ENCODE data around the gene ANO9.
"Not testable (repeated sequence)": the region's sequence is repeated elsewhere in the genome, so short reads cannot be mapped to it uniquely, and the experiment has no call there.

Gene ANO9

GRCh38 chr11:413120-414081 lies 28.4 kb downstream of the ANO9 start:
- H3K27me3 ChIP-seq (ENCODE audit: control insufficient read depth, insufficient read depth, low read length) = peaks cover 11% of the 10 kb centered on the region; the same call in 1 of the 2 replicates
- no peaks in the 10 kb centered on the region for H3K36me3 ChIP-seq (ENCODE audit: control insufficient read depth, insufficient read depth, low read length)
- H3K4me1 ChIP-seq (ENCODE audit: control insufficient read depth, insufficient read depth, low read length) = peaks cover 11% of the 10 kb centered on the region
- H3K9me3 ChIP-seq (ENCODE audit: control insufficient read depth, insufficient read depth, low read length) = no peaks in the 10 kb centered on the region
- no peak overlapping the region for H3K4me3 ChIP-seq (ENCODE audit: low read depth, low read length)
- no peak overlapping the region for H3K9ac ChIP-seq (ENCODE audit: low read depth, low read length)
- H3K27ac ChIP-seq (ENCODE audit: low read depth, low read length) = no peak overlapping the region

DNA sequence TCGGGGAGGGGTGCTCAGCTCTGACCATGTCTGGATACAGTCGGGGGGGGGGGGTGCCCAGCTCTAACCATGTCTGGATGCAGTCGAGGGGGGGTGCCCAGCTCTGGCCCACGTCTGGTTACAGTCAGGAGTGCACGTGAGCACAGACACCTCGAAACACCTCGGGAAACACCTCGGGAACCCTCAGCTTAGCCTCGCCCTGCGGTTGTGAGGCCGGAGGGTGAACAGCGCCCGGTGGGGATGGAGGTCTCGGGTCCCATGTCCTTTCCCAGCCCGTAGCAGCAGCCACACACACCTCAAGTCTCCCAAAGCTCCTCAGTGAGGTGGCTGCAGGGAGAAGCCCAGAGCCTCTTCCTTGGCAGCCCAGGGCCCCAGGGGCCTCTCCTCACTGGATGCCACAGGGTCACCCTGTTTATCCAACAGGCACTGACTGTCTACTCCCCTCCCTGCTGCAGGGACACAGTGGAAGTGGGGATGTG lies 29.1 kb downstream of the ANO9 start:
- Histone ChIP-seq H3K4me1 (ENCODE audit: control insufficient read depth, insufficient read depth, low read length) (peaks cover 11% of the 10 kb centered on the region), H3K9ac (ENCODE audit: low read depth, low read length) (no peak overlapping the region), H3K36me3 (ENCODE audit: control insufficient read depth, insufficient read depth, low read length) (no peaks in the 10 kb centered on the region), H3K27ac (ENCODE audit: low read depth, low read length) (no peak overlapping the region), H3K27me3 (ENCODE audit: control insufficient read depth, insufficient read depth, low read length) (peaks cover 9% of the 10 kb centered on the region; the same call in 1 of the 2 replicates), H3K4me3 (ENCODE audit: low read depth, low read length) (no peak overlapping the region), H3K9me3 (ENCODE audit: control insufficient read depth, insufficient read depth, low read length) (no peaks in the 10 kb centered on the region)

DNA sequence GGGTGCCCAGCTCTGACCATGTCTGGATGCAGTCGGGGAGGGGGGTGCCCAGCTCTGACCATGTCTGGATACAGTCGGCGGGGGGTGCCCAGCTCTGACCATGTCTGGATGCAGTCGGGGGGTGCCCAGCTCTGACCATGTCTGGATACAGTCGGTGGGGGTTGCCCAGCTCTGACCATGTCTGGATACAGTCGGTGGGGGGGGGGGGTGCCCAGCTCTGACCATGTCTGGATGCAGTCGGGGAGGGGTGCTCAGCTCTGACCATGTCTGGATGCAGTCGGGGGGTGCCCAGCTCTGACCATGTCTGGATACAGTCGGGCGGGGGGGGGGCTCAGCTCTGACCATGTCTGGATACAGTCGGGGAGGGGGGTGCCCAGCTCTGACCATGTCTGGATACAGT lies 30.3 kb downstream of the ANO9 start:
- not testable (repeated sequence) for H3K27me3 ChIP-seq (ENCODE audit: control insufficient read depth, insufficient read depth, low read length); H3K4me3 ChIP-seq (ENCODE audit: low read depth, low read length); H3K36me3 ChIP-seq (ENCODE audit: control insufficient read depth, insufficient read depth, low read length); H3K27ac ChIP-seq (ENCODE audit: low read depth, low read length); H3K9me3 ChIP-seq (ENCODE audit: control insufficient read depth, insufficient read depth, low read length); H3K9ac ChIP-seq (ENCODE audit: low read depth, low read length)
- H3K4me1 ChIP-seq (ENCODE audit: control insufficient read depth, insufficient read depth, low read length) = peaks cover 11% of the 10 kb centered on the region

DNA sequence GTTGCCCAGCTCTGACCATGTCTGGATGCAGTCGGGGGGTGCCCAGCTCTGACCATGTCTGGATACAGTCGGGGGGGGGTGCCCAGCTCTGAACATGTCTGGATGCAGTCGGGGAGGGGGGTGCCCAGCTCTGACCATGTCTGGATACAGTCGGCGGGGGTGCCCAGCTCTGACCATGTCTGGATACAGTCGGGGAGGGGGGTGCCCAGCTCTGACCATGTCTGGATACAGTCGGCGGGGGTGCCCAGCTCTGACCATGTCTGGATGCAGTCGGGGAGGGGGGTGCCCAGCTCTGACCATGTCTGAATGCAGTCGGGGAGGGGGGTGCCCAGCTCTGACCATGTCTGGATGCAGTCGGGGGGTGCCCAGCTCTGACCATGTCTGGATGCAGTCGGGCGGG lies 31.1 kb downstream of the ANO9 start:
- H3K4me1 ChIP-seq (ENCODE audit: control insufficient read depth, insufficient read depth, low read length); H3K27me3 ChIP-seq (ENCODE audit: control insufficient read depth, insufficient read depth, low read length); H3K27ac ChIP-seq (ENCODE audit: low read depth, low read length); H3K9me3 ChIP-seq (ENCODE audit: control insufficient read depth, insufficient read depth, low read length); H3K4me3 ChIP-seq (ENCODE audit: low read depth, low read length); H3K9ac ChIP-seq (ENCODE audit: low read depth, low read length); H3K36me3 ChIP-seq (ENCODE audit: control insufficient read depth, insufficient read depth, low read length): not testable (repeated sequence)

DNA sequence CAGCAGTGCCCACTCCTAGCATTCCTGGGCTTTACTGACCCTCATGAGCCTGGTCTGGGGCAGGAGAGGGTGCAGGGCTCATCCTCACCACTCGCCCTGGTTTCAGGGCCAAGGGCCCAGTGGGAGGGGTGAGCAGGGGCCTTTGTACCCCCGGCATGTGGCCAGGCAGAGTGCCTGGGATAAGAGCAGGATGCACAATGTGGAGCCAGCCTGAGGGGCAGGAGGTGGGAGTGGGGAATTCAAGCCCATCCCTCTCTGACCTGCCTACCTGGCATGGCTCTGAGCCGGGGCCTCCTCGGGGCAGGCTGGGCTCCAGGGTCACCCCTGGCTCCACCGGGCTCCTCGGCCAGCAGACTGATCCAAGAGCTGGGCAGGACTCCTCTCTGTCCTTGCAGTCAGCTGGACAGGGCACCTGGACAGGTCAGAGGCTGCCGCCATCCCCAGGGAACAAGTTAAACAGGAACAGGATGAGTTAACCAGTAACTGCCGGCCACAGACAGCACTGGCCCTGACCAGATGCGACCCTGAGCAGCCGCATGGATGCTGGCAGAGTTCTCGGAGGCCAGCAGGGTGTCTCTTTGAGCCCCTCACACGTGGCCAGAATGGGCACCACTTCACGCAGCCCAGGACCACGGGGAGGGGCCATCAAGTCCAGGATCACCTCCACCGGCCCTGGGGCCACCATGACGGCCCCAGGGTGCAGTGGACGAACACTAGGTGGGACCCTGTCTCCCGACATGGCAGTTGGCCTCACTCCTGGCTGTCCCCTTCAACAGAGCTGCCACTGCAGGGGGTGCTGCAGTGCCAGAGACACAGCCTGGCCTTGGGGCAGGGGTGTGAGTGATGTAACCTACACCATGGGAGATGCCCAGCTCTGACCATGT lies 32.0 kb downstream of the ANO9 start:
- Histone ChIP-seq H3K4me3 (ENCODE audit: low read depth, low read length) (no peak overlapping the region), H3K27me3 (ENCODE audit: control insufficient read depth, insufficient read depth, low read length) (no peaks in the 10 kb centered on the region), H3K9me3 (ENCODE audit: control insufficient read depth, insufficient read depth, low read length) (no peaks in the 10 kb centered on the region), H3K9ac (ENCODE audit: low read depth, low read length) (no peak overlapping the region), H3K36me3 (ENCODE audit: control insufficient read depth, insufficient read depth, low read length) (no peaks in the 10 kb centered on the region), H3K27ac (ENCODE audit: low read depth, low read length) (no peak overlapping the region), H3K4me1 (ENCODE audit: control insufficient read depth, insufficient read depth, low read length) (no peaks in the 10 kb centered on the region)

- no peaks in the 10 kb centered on the region for H3K27me3 ChIP-seq (ENCODE audit: control insufficient read depth, insufficient read depth, low read length)
- H3K27ac ChIP-seq (ENCODE audit: low read depth, low read length) = no peak overlapping the region
- no peaks in the 10 kb centered on the region for H3K4me1 ChIP-seq (ENCODE audit: control insufficient read depth, insufficient read depth, low read length)
- no peaks in the 10 kb centered on the region for H3K9me3 ChIP-seq (ENCODE audit: control insufficient read depth, insufficient read depth, low read length)
- H3K9ac ChIP-seq (ENCODE audit: low read depth, low read length) = no peak overlapping the region
- H3K4me3 ChIP-seq (ENCODE audit: low read depth, low read length) = no peak overlapping the region
- peaks cover 3% of the 10 kb centered on the region; the same call in 1 of the 2 replicates for H3K36me3 ChIP-seq (ENCODE audit: control insufficient read depth, insufficient read depth, low read length)
Observed at GRCh38 chr11:409008-409599, 32.7 kb downstream of the ANO9 start.

DNA sequence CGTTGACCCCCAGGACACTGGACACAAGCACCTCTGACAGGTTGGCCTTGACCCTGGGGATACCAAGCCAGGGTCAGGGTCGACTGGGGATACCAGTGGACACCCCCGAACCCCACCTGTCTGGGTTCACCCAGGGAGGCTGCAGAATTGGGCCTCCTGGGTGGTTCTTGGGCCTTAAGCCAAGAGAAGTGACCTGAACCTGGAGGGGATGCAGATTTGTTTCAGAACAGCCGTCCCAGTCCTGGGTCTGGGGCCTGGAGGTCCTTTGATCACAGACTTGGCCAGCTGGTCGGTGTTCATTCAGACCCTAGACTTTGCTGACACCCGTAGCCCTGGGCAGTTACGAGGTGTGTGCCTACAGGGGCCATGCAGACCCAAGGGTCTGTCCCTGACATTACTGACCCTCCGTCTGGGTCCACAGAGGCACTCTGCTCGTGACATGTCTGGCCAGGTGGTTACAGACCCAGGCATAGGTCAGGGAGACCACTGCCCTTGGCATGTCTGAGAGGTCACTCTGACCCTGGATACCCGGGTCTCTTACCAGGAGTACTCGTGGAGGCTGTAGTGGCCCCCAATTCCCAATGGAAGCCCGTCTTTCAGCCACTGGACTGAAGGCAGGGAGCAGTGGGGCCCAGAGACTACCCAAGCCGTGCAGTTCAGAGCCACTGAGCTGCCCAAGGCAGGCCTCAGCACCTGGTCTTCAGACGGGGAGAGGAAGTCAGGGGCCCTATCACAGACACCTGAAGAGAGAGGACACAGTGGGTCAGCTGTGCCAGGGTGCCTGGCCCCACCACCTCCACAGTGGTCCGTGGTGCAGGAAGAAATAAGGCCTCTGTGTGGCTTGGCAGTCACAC lies 33.4 kb downstream of the ANO9 start:
- H3K4me1 ChIP-seq (ENCODE audit: control insufficient read depth, insufficient read depth, low read length) = no peaks in the 10 kb centered on the region
- no peak overlapping the region for H3K4me3 ChIP-seq (ENCODE audit: low read depth, low read length)
- no peak overlapping the region for H3K27ac ChIP-seq (ENCODE audit: low read depth, low read length)
- no peaks in the 10 kb centered on the region for H3K9me3 ChIP-seq (ENCODE audit: control insufficient read depth, insufficient read depth, low read length)
- H3K36me3 ChIP-seq (ENCODE audit: control insufficient read depth, insufficient read depth, low read length) = peaks cover 10% of the 10 kb centered on the region
- H3K27me3 ChIP-seq (ENCODE audit: control insufficient read depth, insufficient read depth, low read length) = no peaks in the 10 kb centered on the region
- no peak overlapping the region for H3K9ac ChIP-seq (ENCODE audit: low read depth, low read length)

- no peak overlapping the region for H3K27ac ChIP-seq (ENCODE audit: low read depth, low read length)
- H3K36me3 ChIP-seq (ENCODE audit: control insufficient read depth, insufficient read depth, low read length) = peaks cover 10% of the 10 kb centered on the region
- H3K4me1 ChIP-seq (ENCODE audit: control insufficient read depth, insufficient read depth, low read length) = no peaks in the 10 kb centered on the region
- no peak overlapping the region for H3K9ac ChIP-seq (ENCODE audit: low read depth, low read length)
- no peaks in the 10 kb centered on the region for H3K27me3 ChIP-seq (ENCODE audit: control insufficient read depth, insufficient read depth, low read length)
- H3K4me3 ChIP-seq (ENCODE audit: low read depth, low read length) = peak overlapping the region; percentile 30; the same call in 1 of the 2 replicates
- H3K9me3 ChIP-seq (ENCODE audit: control insufficient read depth, insufficient read depth, low read length) = no peaks in the 10 kb centered on the region
Observed at GRCh38 chr11:407651-408123, 34.1 kb downstream of the ANO9 start.

GRCh38 chr11:406796-407650 lies 34.8 kb downstream of the ANO9 start:
- Histone ChIP-seq H3K36me3 (ENCODE audit: control insufficient read depth, insufficient read depth, low read length) (peaks cover 10% of the 10 kb centered on the region), H3K4me3 (ENCODE audit: low read depth, low read length) (peak overlapping the region; percentile 58), H3K9me3 (ENCODE audit: control insufficient read depth, insufficient read depth, low read length) (no peaks in the 10 kb centered on the region), H3K9ac (ENCODE audit: low read depth, low read length) (no peak overlapping the region), H3K4me1 (ENCODE audit: control insufficient read depth, insufficient read depth, low read length) (no peaks in the 10 kb centered on the region), H3K27ac (ENCODE audit: low read depth, low read length) (peak overlapping the region; percentile 55), H3K27me3 (ENCODE audit: control insufficient read depth, insufficient read depth, low read length) (no peaks in the 10 kb centered on the region)

Measured in HUES48 (cell line).